ENCODE results near the gene CPHXL.

Gene CPHXL

GRCh38 chr16:75733305-75734211 is 7.3 kb upstream of the CPHXL start:
- no peak for DNase-seq
- H3K9me3 Mint-ChIP-seq, result no peaks in the 10 kb centered on the region

GRCh38 chr16:75732871-75733270 is 6.6 kb upstream of the CPHXL start:
- Mint-ChIP-seq H3K4me3 (no peak overlapping the region), H3K4me1 (no peaks in the 10 kb centered on the region), H3K27ac (no peak overlapping the region), H3K9me3 (no peaks in the 10 kb centered on the region), H3K27me3 (peaks cover 3 to 5% of the 10 kb centered on the region in 2 donors), H3K36me3 (no peaks in the 10 kb centered on the region)
- DNase-seq (no peak), ATAC-seq (replicated peaks) (no peak)

More at GRCh38 chr16:75733305-75734211, 7.3 kb upstream of the CPHXL start:
- no peak for ATAC-seq (replicated peaks)
- Mint-ChIP-seq H3K27ac (no peak overlapping the region), H3K4me3 (no peak overlapping the region), H3K36me3 (no peaks in the 10 kb centered on the region), H3K4me1 (no peaks in the 10 kb centered on the region), H3K27me3 (peaks cover 4 to 8% of the 10 kb centered on the region in 2 donors)

GRCh38 chr16:75727221-75727620 is 931 bp upstream of the CPHXL start:
- ATAC-seq (replicated peaks) (no peak), DNase-seq (no peak)
- Mint-ChIP-seq H3K27ac (no peak overlapping the region), H3K27me3 (peaks cover 0 to 3% of the 10 kb centered on the region in 2 donors), H3K4me3 (no peak overlapping the region), H3K4me1 (no peaks in the 10 kb centered on the region), H3K9me3 (no peaks in the 10 kb centered on the region), H3K36me3 (no peaks in the 10 kb centered on the region)

GRCh38 chr16:75718452-75718851 is 7.8 kb downstream of the CPHXL start:
- no peak for DNase-seq
- no peak for ATAC-seq (replicated peaks)
- H3K4me1 Mint-ChIP-seq, result no peaks in the 10 kb centered on the region
- H3K27ac Mint-ChIP-seq, result no peak overlapping the region
- peaks cover 3 to 4% of the 10 kb centered on the region in 2 donors for H3K9me3 Mint-ChIP-seq
- H3K36me3 Mint-ChIP-seq, result peaks cover 0 to 3% of the 10 kb centered on the region in 2 donors
- H3K27me3 Mint-ChIP-seq, result peaks cover 35 to 36% of the 10 kb centered on the region in 2 donors
- H3K4me3 Mint-ChIP-seq, result no peak overlapping the region

GRCh38 chr16:75714661-75715060 is 11.6 kb downstream of the CPHXL start:
- Mint-ChIP-seq H3K36me3 (peaks cover 0 to 7% of the 10 kb centered on the region in 2 donors), H3K4me1 (no peaks in the 10 kb centered on the region), H3K27ac (no peak overlapping the region), H3K9me3 (peaks cover 12 to 14% of the 10 kb centered on the region in 2 donors), H3K4me3 (no peak overlapping the region), H3K27me3 (peaks cover 22 to 27% of the 10 kb centered on the region in 2 donors)
- ATAC-seq (replicated peaks), result no peak
- DNase-seq, result no peak

- H3K9me3 Mint-ChIP-seq, result peaks cover 11 to 16% of the 10 kb centered on the region in 2 donors
- no peaks in the 10 kb centered on the region for H3K4me1 Mint-ChIP-seq
- H3K27me3 Mint-ChIP-seq, result peaks cover 9 to 14% of the 10 kb centered on the region in 2 donors
- no peak overlapping the region for H3K27ac Mint-ChIP-seq
- no peak for ATAC-seq (replicated peaks)
- no peak for DNase-seq
- peaks cover 1 to 4% of the 10 kb centered on the region in 2 donors for H3K36me3 Mint-ChIP-seq
- no peak overlapping the region for H3K4me3 Mint-ChIP-seq
These were observed 15.9 kb downstream of the CPHXL start for GRCh38 chr16:75710344-75710743.

- ATAC-seq (replicated peaks), result no peak
- peaks cover 0 to under 1% of the 10 kb centered on the region in 2 donors for H3K9me3 Mint-ChIP-seq
- peaks cover 0 to 1% of the 10 kb centered on the region in 2 donors for H3K36me3 Mint-ChIP-seq
- H3K4me3 Mint-ChIP-seq, result no peak overlapping the region
- no peak overlapping the region for H3K27ac Mint-ChIP-seq
- H3K27me3 Mint-ChIP-seq, result peaks cover under 1 to 9% of the 10 kb centered on the region in 2 donors
- H3K4me1 Mint-ChIP-seq, result no peaks in the 10 kb centered on the region
- DNase-seq, result no peak
These were observed 23.0 kb downstream of the CPHXL start for GRCh38 chr16:75703306-75703705.

- H3K27ac Mint-ChIP-seq, result no peak overlapping the region
- H3K4me3 Mint-ChIP-seq, result no peak overlapping the region
- ATAC-seq (replicated peaks) (no peak), DNase-seq (no peak)
- H3K9me3 Mint-ChIP-seq, result no peaks in the 10 kb centered on the region
- peaks cover 0 to 9% of the 10 kb centered on the region in 2 donors for H3K27me3 Mint-ChIP-seq
- H3K4me1 Mint-ChIP-seq, result no peaks in the 10 kb centered on the region
- peaks cover 0 to 1% of the 10 kb centered on the region in 2 donors for H3K36me3 Mint-ChIP-seq
These were observed 24.0 kb downstream of the CPHXL start for GRCh38 chr16:75702242-75702641.

GRCh38 chr16:75701361-75701760 is 24.9 kb downstream of the CPHXL start, which contains the start of gene DUXB:
Gene DUXB (minus strand): TSS chr16:75701461. CDS start chr16:75701418, 43 bp downstream.
- Mint-ChIP-seq H3K27me3 (peaks cover 0 to 9% of the 10 kb centered on the region in 2 donors), H3K36me3 (peaks cover 0 to 1% of the 10 kb centered on the region in 2 donors)
- no peak for DNase-seq

GRCh38 chr16:75697571-75697970 is 28.7 kb downstream of the CPHXL start:
- Mint-ChIP-seq H3K36me3 (no peaks in the 10 kb centered on the region), H3K4me3 (no peak overlapping the region), H3K4me1 (no peaks in the 10 kb centered on the region), H3K9me3 (no peaks in the 10 kb centered on the region), H3K27me3 (no peaks in the 10 kb centered on the region), H3K27ac (no peak overlapping the region)
- DNase-seq (no peak), ATAC-seq (replicated peaks) (no peak)

More at GRCh38 chr16:75701361-75701760, 24.9 kb downstream of the CPHXL start, which contains the start of gene DUXB:
- H3K4me1 Mint-ChIP-seq, result no peaks in the 10 kb centered on the region
- H3K9me3 Mint-ChIP-seq, result no peaks in the 10 kb centered on the region
- no peak within 1 kb of the TSS for H3K4me3 Mint-ChIP-seq
- no peak within 1 kb of the TSS for H3K27ac Mint-ChIP-seq
- ATAC-seq (replicated peaks), result no peak

GRCh38 chr16:75695708-75696107 is 30.6 kb downstream of the CPHXL start:
- ATAC-seq (replicated peaks), result no peak
- H3K27ac Mint-ChIP-seq, result no peak overlapping the region

GRCh38 chr16:75687361-75687760 is 38.9 kb downstream of the CPHXL start:
- Mint-ChIP-seq H3K27me3 (peaks cover 0 to 15% of the 10 kb centered on the region in 2 donors), H3K9me3 (peaks cover 5 to 7% of the 10 kb centered on the region in 2 donors), H3K36me3 (peaks cover 0 to 17% of the 10 kb centered on the region in 2 donors), H3K4me3 (no peak overlapping the region), H3K27ac (no peak overlapping the region), H3K4me1 (no peaks in the 10 kb centered on the region)
- ATAC-seq (replicated peaks), result no peak
- no peak for DNase-seq

More at GRCh38 chr16:75695708-75696107, 30.6 kb downstream of the CPHXL start:
- H3K36me3 Mint-ChIP-seq, result no peaks in the 10 kb centered on the region
- H3K27me3 Mint-ChIP-seq, result no peaks in the 10 kb centered on the region
- H3K9me3 Mint-ChIP-seq, result no peaks in the 10 kb centered on the region
- no peak for DNase-seq
- no peak overlapping the region for H3K4me3 Mint-ChIP-seq
- H3K4me1 Mint-ChIP-seq, result no peaks in the 10 kb centered on the region

- Mint-ChIP-seq H3K9me3 (peaks cover 5 to 6% of the 10 kb centered on the region in 2 donors), H3K36me3 (peaks cover 3 to 14% of the 10 kb centered on the region in 2 donors), H3K27ac (no peak overlapping the region), H3K27me3 (peaks cover 0 to 15% of the 10 kb centered on the region in 2 donors), H3K4me1 (no peaks in the 10 kb centered on the region), H3K4me3 (no peak overlapping the region)
- no peak for DNase-seq
- no peak for ATAC-seq (replicated peaks)
These were observed 44.0 kb downstream of the CPHXL start for GRCh38 chr16:75682308-75682707.

- H3K27ac Mint-ChIP-seq, result no peak overlapping the region
- no peaks in the 10 kb centered on the region for H3K4me1 Mint-ChIP-seq
- no peak for DNase-seq
- peaks cover 3 to 4% of the 10 kb centered on the region in 2 donors for H3K9me3 Mint-ChIP-seq
- peaks cover 3 to 12% of the 10 kb centered on the region in 2 donors for H3K36me3 Mint-ChIP-seq
- no peak for ATAC-seq (replicated peaks)
- H3K27me3 Mint-ChIP-seq, result peaks cover 0 to 11% of the 10 kb centered on the region in 2 donors
- no peak overlapping the region for H3K4me3 Mint-ChIP-seq
These were observed 46.9 kb downstream of the CPHXL start for GRCh38 chr16:75679366-75679765.

GRCh38 chr16:75676909-75677308 is 49.4 kb downstream of the CPHXL start, which contains the start of gene CPHXL2:
Gene CPHXL2 (minus strand): TSS chr16:75677009. CDS start chr16:75676999, 10 bp downstream.
- no peak for DNase-seq
- Mint-ChIP-seq H3K4me1 (no peaks in the 10 kb centered on the region), H3K27ac (no peak within 1 kb of the TSS), H3K4me3 (no peak within 1 kb of the TSS), H3K9me3 (no peaks in the 10 kb centered on the region), H3K36me3 (peaks cover 0 to under 1% of the 10 kb centered on the region in 2 donors), H3K27me3 (no peaks in the 10 kb centered on the region)
- ATAC-seq (replicated peaks), result no peak
